OCI-LY1 (cell line): ENCODE measurements around the gene SNRK.

Source experiments
- EZH2 ChIP-seq: fragments of 200-600 bp; sonication (generic), shearing (Covaris generic); IDR thresholded peaks from 2 replicates; pipeline ENCODE4 v1.8.0; 2017; ENCODE audit warnings: borderline replicate concordance, mixed run types, mild to moderate bottlenecking, antibody characterized with exemption, low read length, moderate library complexity, mixed read lengths
- TF ChIP-seq, protein P1 (sequence below): fragments of 200-600 bp; sonication (generic), shearing (Covaris generic); IDR thresholded peaks from 2 replicates; pipeline ENCODE4 v1.5.1; 2017; ENCODE audit warnings: mild to moderate bottlenecking, antibody characterized with exemption, low read length, moderate library complexity, mixed read lengths

DNA sequence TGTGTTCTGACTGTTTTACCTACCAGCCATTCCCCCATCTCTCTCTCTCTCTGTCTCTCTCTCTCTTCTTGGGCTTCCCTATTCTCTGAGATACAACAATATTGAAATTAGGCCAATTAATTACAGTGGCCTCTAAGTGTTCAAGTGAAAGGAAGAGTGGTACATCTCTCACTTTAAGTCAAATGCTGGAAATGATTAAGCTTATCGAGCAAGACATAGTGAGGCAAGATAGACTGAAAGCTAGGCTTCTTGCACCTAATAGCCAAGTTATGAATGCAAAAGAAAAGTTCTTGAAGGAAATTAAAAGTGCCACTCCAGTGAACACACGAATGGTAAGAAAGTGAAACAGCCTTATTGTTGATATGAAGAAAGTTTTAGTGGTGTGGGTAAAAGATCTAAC, 21.3 kb downstream of the SNRK start:
- TF ChIP-seq, protein P1, sequence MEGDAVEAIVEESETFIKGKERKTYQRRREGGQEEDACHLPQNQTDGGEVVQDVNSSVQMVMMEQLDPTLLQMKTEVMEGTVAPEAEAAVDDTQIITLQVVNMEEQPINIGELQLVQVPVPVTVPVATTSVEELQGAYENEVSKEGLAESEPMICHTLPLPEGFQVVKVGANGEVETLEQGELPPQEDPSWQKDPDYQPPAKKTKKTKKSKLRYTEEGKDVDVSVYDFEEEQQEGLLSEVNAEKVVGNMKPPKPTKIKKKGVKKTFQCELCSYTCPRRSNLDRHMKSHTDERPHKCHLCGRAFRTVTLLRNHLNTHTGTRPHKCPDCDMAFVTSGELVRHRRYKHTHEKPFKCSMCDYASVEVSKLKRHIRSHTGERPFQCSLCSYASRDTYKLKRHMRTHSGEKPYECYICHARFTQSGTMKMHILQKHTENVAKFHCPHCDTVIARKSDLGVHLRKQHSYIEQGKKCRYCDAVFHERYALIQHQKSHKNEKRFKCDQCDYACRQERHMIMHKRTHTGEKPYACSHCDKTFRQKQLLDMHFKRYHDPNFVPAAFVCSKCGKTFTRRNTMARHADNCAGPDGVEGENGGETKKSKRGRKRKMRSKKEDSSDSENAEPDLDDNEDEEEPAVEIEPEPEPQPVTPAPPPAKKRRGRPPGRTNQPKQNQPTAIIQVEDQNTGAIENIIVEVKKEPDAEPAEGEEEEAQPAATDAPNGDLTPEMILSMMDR: no peak
- TF ChIP-seq EZH2: no peak
